ENCODE results near the gene KPNA4. TPM values are rescaled to one million over a fixed set of nuclear protein-coding genes. Genes with fewer than 3 reads are reported as not detected.
"Not testable (repeated sequence)": the region's sequence is repeated elsewhere in the genome, so short reads cannot be mapped to it uniquely, and the experiment has no call there.

The KPNA4 gene
- total RNA-seq, 1 donor from 2014 or later: 57.1 TPM

DNA sequence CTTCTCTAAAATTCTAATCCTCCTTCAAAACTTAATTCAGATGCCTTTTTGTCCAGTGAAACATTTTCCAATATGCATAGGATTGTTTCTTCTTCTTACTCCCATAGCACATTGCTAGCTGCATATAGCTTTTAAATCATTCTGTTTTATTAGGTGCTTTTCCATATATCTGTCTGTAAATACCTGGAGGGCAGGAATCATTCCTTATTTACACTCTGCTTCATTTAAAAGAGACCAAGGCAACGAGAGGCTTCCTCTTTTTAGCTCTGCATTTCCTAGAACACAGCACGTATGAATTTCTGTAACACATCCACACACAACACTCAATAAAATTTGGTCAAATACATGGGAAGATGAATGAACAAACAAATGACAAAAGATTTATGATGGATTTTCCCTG, 43.5 kb upstream of the KPNA4 start:
- no peaks in the 10 kb centered on the region for H3K9me3 Mint-ChIP-seq (ENCODE audit: unreplicated experiment)
- no peak for DNase-seq (ENCODE audit: low spot score)
- no peak overlapping the region for H3K4me3 Mint-ChIP-seq (ENCODE audit: unreplicated experiment)
- no peak overlapping the region for H3K27ac Mint-ChIP-seq (ENCODE audit: unreplicated experiment)
- H3K4me1 Mint-ChIP-seq (ENCODE audit: unreplicated experiment): no peaks in the 10 kb centered on the region
- TF ChIP-seq, protein P1, sequence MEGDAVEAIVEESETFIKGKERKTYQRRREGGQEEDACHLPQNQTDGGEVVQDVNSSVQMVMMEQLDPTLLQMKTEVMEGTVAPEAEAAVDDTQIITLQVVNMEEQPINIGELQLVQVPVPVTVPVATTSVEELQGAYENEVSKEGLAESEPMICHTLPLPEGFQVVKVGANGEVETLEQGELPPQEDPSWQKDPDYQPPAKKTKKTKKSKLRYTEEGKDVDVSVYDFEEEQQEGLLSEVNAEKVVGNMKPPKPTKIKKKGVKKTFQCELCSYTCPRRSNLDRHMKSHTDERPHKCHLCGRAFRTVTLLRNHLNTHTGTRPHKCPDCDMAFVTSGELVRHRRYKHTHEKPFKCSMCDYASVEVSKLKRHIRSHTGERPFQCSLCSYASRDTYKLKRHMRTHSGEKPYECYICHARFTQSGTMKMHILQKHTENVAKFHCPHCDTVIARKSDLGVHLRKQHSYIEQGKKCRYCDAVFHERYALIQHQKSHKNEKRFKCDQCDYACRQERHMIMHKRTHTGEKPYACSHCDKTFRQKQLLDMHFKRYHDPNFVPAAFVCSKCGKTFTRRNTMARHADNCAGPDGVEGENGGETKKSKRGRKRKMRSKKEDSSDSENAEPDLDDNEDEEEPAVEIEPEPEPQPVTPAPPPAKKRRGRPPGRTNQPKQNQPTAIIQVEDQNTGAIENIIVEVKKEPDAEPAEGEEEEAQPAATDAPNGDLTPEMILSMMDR (IDR thresholded peaks at IDR 0.05; ENCODE audit: unreplicated experiment): no peak
- H3K36me3 Mint-ChIP-seq (ENCODE audit: low read depth, unreplicated experiment): no peaks in the 10 kb centered on the region
- H3K27me3 Mint-ChIP-seq (ENCODE audit: unreplicated experiment): no peaks in the 10 kb centered on the region

DNA sequence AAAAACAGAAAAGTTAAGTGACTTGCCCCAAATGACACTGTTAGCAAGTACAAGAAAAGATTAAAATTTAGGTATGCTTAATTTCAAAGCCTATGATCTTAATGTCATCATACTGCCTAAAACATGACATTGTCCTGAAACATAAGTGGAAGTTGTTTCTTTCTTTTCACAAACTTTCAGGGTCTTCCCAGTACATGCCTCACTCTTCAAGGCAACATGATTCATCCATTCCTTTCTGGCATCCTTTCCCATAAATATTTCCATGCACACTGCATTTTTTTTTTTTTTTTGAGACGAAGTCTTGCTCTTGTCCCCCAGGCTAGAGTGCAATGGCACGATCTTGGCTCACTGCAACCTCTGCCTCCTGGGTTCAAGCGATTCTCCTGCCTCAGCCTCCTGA, 42.5 kb upstream of the KPNA4 start:
- Mint-ChIP-seq H3K27ac (ENCODE audit: unreplicated experiment) (no peak overlapping the region), H3K4me1 (ENCODE audit: unreplicated experiment) (no peaks in the 10 kb centered on the region), H3K4me3 (ENCODE audit: unreplicated experiment) (no peak overlapping the region), H3K9me3 (ENCODE audit: unreplicated experiment) (no peaks in the 10 kb centered on the region), H3K27me3 (ENCODE audit: unreplicated experiment) (no peaks in the 10 kb centered on the region), H3K36me3 (ENCODE audit: low read depth, unreplicated experiment) (no peaks in the 10 kb centered on the region)
- DNase-seq (ENCODE audit: low spot score): no peak
- TF ChIP-seq, protein P1 (IDR thresholded peaks at IDR 0.05; ENCODE audit: unreplicated experiment): no peak

DNA sequence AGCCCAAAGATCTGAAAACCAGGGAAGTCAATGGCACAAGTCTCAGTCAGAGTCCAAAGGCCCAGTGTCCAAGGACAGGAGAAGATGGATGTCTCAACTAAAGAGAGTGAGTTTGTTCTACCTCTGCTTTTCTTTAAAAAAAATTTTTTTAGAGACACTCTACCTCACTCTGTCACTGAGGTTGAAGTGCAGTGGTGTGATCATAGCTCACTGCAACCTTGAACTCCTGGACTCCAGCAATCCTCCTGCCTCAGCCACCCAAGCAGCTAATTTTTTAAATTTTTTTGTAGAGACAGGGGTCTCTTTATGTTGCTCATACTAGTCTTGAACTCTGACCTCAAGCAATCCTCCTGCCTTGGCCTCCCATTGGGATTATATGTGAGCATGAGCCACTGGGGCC, 39.9 kb upstream of the KPNA4 start:
- Mint-ChIP-seq H3K4me1 (ENCODE audit: unreplicated experiment) (no peaks in the 10 kb centered on the region), H3K9me3 (ENCODE audit: unreplicated experiment) (no peaks in the 10 kb centered on the region), H3K27ac (ENCODE audit: unreplicated experiment) (no peak overlapping the region), H3K4me3 (ENCODE audit: unreplicated experiment) (no peak overlapping the region), H3K27me3 (ENCODE audit: unreplicated experiment) (no peaks in the 10 kb centered on the region), H3K36me3 (ENCODE audit: low read depth, unreplicated experiment) (no peaks in the 10 kb centered on the region)
- no peak for DNase-seq (ENCODE audit: low spot score)
- TF ChIP-seq, protein P1 (IDR thresholded peaks at IDR 0.05; ENCODE audit: unreplicated experiment): no peak

DNA sequence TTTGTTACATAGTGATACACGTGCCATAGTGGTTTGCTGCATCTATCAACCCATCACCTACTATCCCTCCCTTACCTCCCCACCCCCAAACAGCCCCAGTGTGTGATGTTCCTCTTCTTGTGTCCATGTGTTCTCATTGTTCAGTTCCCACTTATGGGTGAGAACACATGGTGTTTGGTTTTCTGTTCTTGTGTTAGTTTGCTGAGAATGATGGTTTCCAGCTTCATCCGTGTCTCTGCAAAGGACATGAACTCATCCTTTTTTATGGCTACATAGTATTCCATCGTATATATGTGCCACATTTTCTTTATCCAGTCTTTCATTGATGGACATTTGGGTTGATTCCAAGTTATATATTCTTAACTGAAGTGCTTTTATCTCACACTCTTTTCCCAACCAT, 38.5 kb upstream of the KPNA4 start:
- DNase-seq (ENCODE audit: low spot score); H3K36me3 Mint-ChIP-seq (ENCODE audit: low read depth, unreplicated experiment); H3K4me3 Mint-ChIP-seq (ENCODE audit: unreplicated experiment); H3K4me1 Mint-ChIP-seq (ENCODE audit: unreplicated experiment); H3K27me3 Mint-ChIP-seq (ENCODE audit: unreplicated experiment); H3K9me3 Mint-ChIP-seq (ENCODE audit: unreplicated experiment); H3K27ac Mint-ChIP-seq (ENCODE audit: unreplicated experiment): not testable (repeated sequence)

DNA sequence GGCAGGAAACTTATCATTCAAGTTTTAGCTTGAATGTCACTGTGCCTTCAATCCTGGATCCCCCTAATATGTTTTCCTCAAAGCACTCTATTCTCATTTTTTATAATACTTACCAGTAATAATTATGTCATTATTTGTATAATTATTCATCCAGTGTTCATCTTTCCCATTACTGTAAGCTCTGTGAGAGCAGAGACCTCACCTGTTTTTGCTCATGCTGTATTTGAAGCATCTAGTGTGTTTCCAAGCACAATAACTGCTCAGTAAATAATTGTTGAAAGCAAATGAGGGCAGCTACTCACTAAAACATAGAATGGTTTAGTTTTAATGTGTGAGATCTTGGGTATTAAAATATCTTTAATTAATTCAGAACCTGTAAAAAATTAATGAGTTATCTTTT, 36.9 kb upstream of the KPNA4 start:
- Mint-ChIP-seq H3K27me3 (ENCODE audit: unreplicated experiment) (no peaks in the 10 kb centered on the region), H3K4me1 (ENCODE audit: unreplicated experiment) (no peaks in the 10 kb centered on the region), H3K27ac (ENCODE audit: unreplicated experiment) (no peak overlapping the region), H3K36me3 (ENCODE audit: low read depth, unreplicated experiment) (no peaks in the 10 kb centered on the region), H3K4me3 (ENCODE audit: unreplicated experiment) (no peak overlapping the region), H3K9me3 (ENCODE audit: unreplicated experiment) (no peaks in the 10 kb centered on the region)
- TF ChIP-seq, protein P1 (IDR thresholded peaks at IDR 0.05; ENCODE audit: unreplicated experiment): no peak
- DNase-seq (ENCODE audit: low spot score): no peak

DNA sequence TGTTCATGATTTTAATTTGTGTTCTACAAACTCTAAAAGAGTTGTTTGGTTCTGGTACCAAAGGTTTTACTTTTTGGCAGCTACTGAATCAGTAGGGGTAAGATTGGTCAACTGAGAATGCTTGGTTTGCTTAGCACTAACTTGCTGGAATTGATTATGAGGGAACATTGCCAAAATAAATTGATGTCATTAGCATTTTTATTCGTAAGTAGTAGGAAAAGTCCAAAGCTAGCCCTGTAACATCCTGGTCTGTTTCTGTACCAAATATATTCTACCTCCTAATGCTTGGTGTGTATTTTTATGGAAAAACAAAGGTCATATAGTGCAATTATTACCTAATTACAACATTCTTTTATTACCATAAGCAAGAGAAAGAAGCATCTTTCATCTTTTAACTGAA, 35.9 kb upstream of the KPNA4 start:
- Mint-ChIP-seq H3K4me1 (ENCODE audit: unreplicated experiment) (no peaks in the 10 kb centered on the region), H3K27me3 (ENCODE audit: unreplicated experiment) (no peaks in the 10 kb centered on the region), H3K27ac (ENCODE audit: unreplicated experiment) (no peak overlapping the region), H3K4me3 (ENCODE audit: unreplicated experiment) (no peak overlapping the region), H3K36me3 (ENCODE audit: low read depth, unreplicated experiment) (no peaks in the 10 kb centered on the region), H3K9me3 (ENCODE audit: unreplicated experiment) (no peaks in the 10 kb centered on the region)
- TF ChIP-seq, protein P1 (IDR thresholded peaks at IDR 0.05; ENCODE audit: unreplicated experiment): no peak
- no peak for DNase-seq (ENCODE audit: low spot score)
